ENCODE measurements around the gene TOMM40L. TPM values are rescaled to one million over a fixed set of nuclear protein-coding genes. Genes with fewer than 3 reads are reported as not detected.

The TOMM40L gene
- total and polyA plus RNA-seq, 2 donors from 2014 or later: 12.1 to 29.0 TPM

DNA sequence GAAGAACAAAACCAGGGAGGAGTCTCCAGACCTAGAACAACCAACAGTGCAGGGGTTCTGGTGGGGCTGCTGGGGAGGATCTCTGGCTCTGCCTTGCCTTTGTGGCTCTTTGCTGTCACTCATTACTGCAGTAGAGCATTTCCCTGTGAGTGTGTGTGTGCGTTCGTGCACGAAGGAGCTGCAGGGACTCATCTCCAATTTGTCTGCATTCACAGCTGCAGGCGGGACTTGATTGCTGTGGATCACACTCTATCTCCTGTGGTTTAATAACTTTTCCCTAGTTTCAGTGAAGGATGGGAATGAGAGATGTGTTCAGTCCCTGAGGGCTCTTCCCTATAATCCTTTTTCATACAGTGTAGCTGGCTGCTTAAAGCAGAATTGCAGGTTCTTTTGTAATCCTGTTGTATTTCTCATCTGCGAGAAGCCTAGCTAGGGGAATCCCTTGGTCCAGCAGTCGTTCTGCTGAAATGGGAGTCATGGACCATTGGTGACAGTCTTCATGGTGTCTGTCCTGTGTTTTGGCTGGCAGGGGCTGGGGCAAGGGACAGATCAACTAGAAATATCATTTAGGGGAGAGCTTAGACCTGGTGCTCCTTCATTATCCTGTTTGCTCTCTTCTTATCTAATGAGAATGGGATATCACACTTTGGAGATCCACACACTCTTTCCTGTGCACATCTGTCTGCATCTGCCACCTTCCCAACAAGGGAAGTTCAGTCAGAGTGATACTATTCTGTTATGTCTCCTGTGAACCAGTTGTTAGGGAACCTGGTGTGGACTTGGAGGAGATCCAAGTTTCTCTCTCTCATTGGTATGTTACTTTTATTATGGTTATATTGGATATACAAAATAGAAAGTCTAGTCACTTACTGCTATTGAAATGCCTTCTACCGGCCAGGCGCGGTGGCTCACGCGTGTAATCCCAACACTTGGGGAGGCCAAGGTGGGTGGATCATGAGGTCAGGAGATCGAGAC, 35.7 kb downstream of the TOMM40L start:
- TF ChIP-seq, protein P1, sequence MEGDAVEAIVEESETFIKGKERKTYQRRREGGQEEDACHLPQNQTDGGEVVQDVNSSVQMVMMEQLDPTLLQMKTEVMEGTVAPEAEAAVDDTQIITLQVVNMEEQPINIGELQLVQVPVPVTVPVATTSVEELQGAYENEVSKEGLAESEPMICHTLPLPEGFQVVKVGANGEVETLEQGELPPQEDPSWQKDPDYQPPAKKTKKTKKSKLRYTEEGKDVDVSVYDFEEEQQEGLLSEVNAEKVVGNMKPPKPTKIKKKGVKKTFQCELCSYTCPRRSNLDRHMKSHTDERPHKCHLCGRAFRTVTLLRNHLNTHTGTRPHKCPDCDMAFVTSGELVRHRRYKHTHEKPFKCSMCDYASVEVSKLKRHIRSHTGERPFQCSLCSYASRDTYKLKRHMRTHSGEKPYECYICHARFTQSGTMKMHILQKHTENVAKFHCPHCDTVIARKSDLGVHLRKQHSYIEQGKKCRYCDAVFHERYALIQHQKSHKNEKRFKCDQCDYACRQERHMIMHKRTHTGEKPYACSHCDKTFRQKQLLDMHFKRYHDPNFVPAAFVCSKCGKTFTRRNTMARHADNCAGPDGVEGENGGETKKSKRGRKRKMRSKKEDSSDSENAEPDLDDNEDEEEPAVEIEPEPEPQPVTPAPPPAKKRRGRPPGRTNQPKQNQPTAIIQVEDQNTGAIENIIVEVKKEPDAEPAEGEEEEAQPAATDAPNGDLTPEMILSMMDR (IDR thresholded peaks at IDR 0.05; ENCODE audit: borderline replicate concordance, extremely low read depth, insufficient read depth): no peak
- H3K9ac ChIP-seq (ENCODE audit: low read length in 3 of 3): no peak overlapping the region
- H3K4me1 ChIP-seq (ENCODE audit: control insufficient read depth in 2 of 3, insufficient read depth in 2 of 3, low read depth in 1 of 3, low read length in 3 of 3): peaks cover 0 to 6% (median 0%) of the 10 kb centered on the region in 3 donors
- peaks cover 4% of the 10 kb centered on the region for H3K27me3 ChIP-seq (ENCODE audit: control insufficient read depth, insufficient read depth, low read length)
- H3K27ac ChIP-seq (ENCODE audit: low read depth in 2 of 2, low read length in 2 of 2): no peak overlapping the region
- H3K4me3 ChIP-seq (ENCODE audit: low read length in 3 of 3): no peak overlapping the region
- intact Hi-C loops (cut with DNase I): no loop called here
- H3K9me3 ChIP-seq (ENCODE audit: control insufficient read depth in 2 of 3, insufficient read depth in 1 of 3, low read length in 3 of 3): peaks cover 0 to 3% (median 0%) of the 10 kb centered on the region in 3 donors
- FAIRE-seq (no peak), DNase-seq (peak in 3 of 5 donors; percentile 18 to 34 (median 29))
- no peaks in the 10 kb centered on the region for H3K36me3 ChIP-seq (ENCODE audit: control insufficient read depth in 2 of 3, insufficient read depth in 3 of 3, low read length in 3 of 3)

DNA sequence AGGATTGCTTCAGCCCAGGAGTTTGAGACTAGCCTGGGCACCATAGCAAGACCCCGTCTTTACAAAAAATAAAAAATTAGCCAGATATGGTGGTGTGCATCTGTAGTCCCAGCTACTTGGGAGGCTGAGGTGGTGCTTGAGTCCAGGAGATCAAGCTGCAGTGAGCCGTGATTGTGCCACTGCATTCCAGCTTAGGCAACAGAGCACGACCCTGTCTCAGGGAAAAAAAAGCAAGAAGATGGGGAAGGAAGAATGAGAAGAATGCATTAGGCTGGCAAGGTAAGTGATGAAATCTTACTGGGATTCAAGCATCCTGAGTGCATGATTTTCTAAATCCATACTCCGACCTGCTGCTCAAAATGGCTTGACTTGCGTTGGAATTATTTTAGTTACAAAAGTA, 39.4 kb downstream of the TOMM40L start:
- H3K4me1 ChIP-seq (ENCODE audit: control insufficient read depth in 2 of 3, insufficient read depth in 2 of 3, low read depth in 1 of 3, low read length in 3 of 3): no peaks in the 10 kb centered on the region
- intact Hi-C loops (cut with DNase I): no loop called here
- H3K9me3 ChIP-seq (ENCODE audit: control insufficient read depth in 2 of 3, insufficient read depth in 1 of 3, low read length in 3 of 3): no peaks in the 10 kb centered on the region
- no peak overlapping the region for H3K4me3 ChIP-seq (ENCODE audit: low read length in 3 of 3)
- TF ChIP-seq, protein P1 (IDR thresholded peaks at IDR 0.05; ENCODE audit: borderline replicate concordance, extremely low read depth, insufficient read depth): no peak
- DNase-seq: no peak
- no peak overlapping the region for H3K9ac ChIP-seq (ENCODE audit: low read length in 3 of 3)
- H3K27ac ChIP-seq (ENCODE audit: low read depth in 2 of 2, low read length in 2 of 2): no peak overlapping the region
- H3K27me3 ChIP-seq (ENCODE audit: control insufficient read depth, insufficient read depth, low read length): no peaks in the 10 kb centered on the region
- FAIRE-seq: no peak
- no peaks in the 10 kb centered on the region for H3K36me3 ChIP-seq (ENCODE audit: control insufficient read depth in 2 of 3, insufficient read depth in 3 of 3, low read length in 3 of 3)

DNA sequence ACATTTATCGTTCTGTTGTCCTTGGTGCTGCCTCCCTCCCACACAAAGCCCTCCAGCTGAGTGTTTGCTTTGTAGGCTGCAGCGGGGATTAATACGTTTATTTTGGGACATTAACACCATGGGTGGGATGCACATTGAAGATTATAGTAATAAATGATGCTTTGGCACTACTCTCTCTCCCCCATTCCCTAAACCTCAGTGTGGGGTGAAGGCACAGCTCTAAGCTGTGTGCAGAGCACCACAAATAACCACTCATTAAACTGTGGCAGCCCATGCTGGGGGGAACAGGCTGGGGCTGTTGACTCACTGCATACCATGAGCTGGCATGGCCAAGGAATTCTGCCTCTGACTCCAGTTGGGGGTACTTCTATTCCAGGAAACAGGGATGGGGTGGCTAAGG, 40.3 kb downstream of the TOMM40L start:
- FAIRE-seq: no peak
- Histone ChIP-seq H3K36me3 (ENCODE audit: control insufficient read depth in 2 of 3, insufficient read depth in 3 of 3, low read length in 3 of 3) (no peaks in the 10 kb centered on the region), H3K4me3 (ENCODE audit: low read length in 3 of 3) (no peak overlapping the region), H3K4me1 (ENCODE audit: control insufficient read depth in 2 of 3, insufficient read depth in 2 of 3, low read depth in 1 of 3, low read length in 3 of 3) (no peaks in the 10 kb centered on the region), H3K27ac (ENCODE audit: low read depth in 2 of 2, low read length in 2 of 2) (no peak overlapping the region), H3K9me3 (ENCODE audit: control insufficient read depth in 2 of 3, insufficient read depth in 1 of 3, low read length in 3 of 3) (no peaks in the 10 kb centered on the region), H3K9ac (ENCODE audit: low read length in 3 of 3) (no peak overlapping the region), H3K27me3 (ENCODE audit: control insufficient read depth, insufficient read depth, low read length) (no peaks in the 10 kb centered on the region)
- DNase-seq: no peak
- intact Hi-C loops (cut with DNase I): no loop called here
- TF ChIP-seq, protein P1 (IDR thresholded peaks at IDR 0.05; ENCODE audit: borderline replicate concordance, extremely low read depth, insufficient read depth): no peak

All from kidney (tissue), 14 donors.